ENCODE data around the gene TMC6. TPM values are rescaled to one million over a fixed set of nuclear protein-coding genes. Genes with fewer than 3 reads are reported as not detected.

The TMC6 gene
- total and polyA plus RNA-seq, 2 experiments from 2014 or later: 50.0 to 72.2 TPM

- TF ChIP-seq ZNF462 (CRISPR knock-in tag; IDR thresholded peaks at IDR 0.05) (no peak), EZH2 (IDR thresholded peaks at IDR 0.05; ENCODE audit: low read depth, unreplicated experiment) (no peak), ETS1 (IDR thresholded peaks at IDR 0.05) (no peak), CTCF (conservative IDR thresholded peaks at IDR 0.05; ENCODE audit: low read depth in 2 of 2) (no peak), JUNB (IDR thresholded peaks at IDR 0.05; ENCODE audit: unreplicated experiment) (no peak)
Observed at GRCh38 chr17:78103311-78103710, 25.2 kb downstream of the TMC6 start (continued).

- H3K4me1 Mint-ChIP-seq: peaks cover 3% of the 10 kb centered on the region; the same call in 2 of the 3 replicates
- Histone ChIP-seq H4K20me1 (replicated peaks; ENCODE audit: insufficient read depth) (no peaks in the 10 kb centered on the region; the same call in 1 of the 2 replicates), H3K4me2 (no peak overlapping the region), H3K36me3 (ENCODE audit: insufficient read depth) (peaks cover 42% of the 10 kb centered on the region), H3K4me1 (ENCODE audit: insufficient read depth) (peaks cover 11% of the 10 kb centered on the region), H3F3A (replicated peaks; ENCODE audit: low read depth) (no peaks in the 10 kb centered on the region), H3K27me3 (ENCODE audit: insufficient read depth) (no peaks in the 10 kb centered on the region), H3K9me2 (ENCODE audit: insufficient read depth) (no peaks in the 10 kb centered on the region), H3K27ac (ENCODE audit: low read depth) (no peak overlapping the region), H2AFZ (no peak overlapping the region), H3K4me3 (no peak overlapping the region), H3K79me2 (replicated peaks; ENCODE audit: insufficient read depth) (no peaks in the 10 kb centered on the region)
- H3K36me3 Mint-ChIP-seq (ENCODE audit: low read depth): peaks cover 80% of the 10 kb centered on the region
- no peak overlapping the region for H3K27ac Mint-ChIP-seq
- no peak overlapping the region for H3K4me3 Mint-ChIP-seq
- peaks cover 10% of the 10 kb centered on the region for H3K27me3 Mint-ChIP-seq (ENCODE audit: insufficient read depth, low read depth, poor library complexity)
- TF ChIP-seq ZNF114 (CRISPR knock-in tag; IDR thresholded peaks at IDR 0.05): no peak
- no peak for TF ChIP-seq STAT1 (IDR thresholded peaks at IDR 0.05; ENCODE audit: unreplicated experiment)
- TF ChIP-seq ETS1 (IDR thresholded peaks at IDR 0.05): no peak
- no peak for TF ChIP-seq NANOG (IDR thresholded peaks at IDR 0.05; ENCODE audit: borderline replicate concordance)
- TF ChIP-seq JUNB (IDR thresholded peaks at IDR 0.05; ENCODE audit: unreplicated experiment): no peak
- no peak for DNase-seq (ENCODE audit: low spot score)
- ATAC-seq: no peak
- peaks cover 31% of the 10 kb centered on the region for H3K9me3 Mint-ChIP-seq
Observed at GRCh38 chr17:78101542-78101941, 27.0 kb downstream of the TMC6 start.
